ENCODE measurements around the gene MFSD6. TPM values are rescaled to one million over a fixed set of nuclear protein-coding genes. Genes with fewer than 3 reads are reported as not detected.

The MFSD6 gene
- total and polyA plus RNA-seq, 2 of the 8 experiments (the other 6 are each of a cell fraction or from before 2014, with no cell fraction given), result 1.8 to 5.1 TPM

GRCh38 chr2:190486037-190486623 lies 78.0 kb downstream of the MFSD6 start (continued):
- TF ChIP-seq TAF1 (IDR thresholded peaks at IDR 0.05; ENCODE audit: low read depth, low read length), result no peak
- TF ChIP-seq NANOG (IDR thresholded peaks at IDR 0.05; ENCODE audit: insufficient read depth, low read depth, low read length, poor library complexity, severe bottlenecking), result no peak
- TF ChIP-seq, protein P1, sequence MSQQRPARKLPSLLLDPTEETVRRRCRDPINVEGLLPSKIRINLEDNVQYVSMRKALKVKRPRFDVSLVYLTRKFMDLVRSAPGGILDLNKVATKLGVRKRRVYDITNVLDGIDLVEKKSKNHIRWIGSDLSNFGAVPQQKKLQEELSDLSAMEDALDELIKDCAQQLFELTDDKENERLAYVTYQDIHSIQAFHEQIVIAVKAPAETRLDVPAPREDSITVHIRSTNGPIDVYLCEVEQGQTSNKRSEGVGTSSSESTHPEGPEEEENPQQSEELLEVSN (IDR thresholded peaks at IDR 0.05), result no peak
- TF ChIP-seq GTF2F1 (IDR thresholded peaks at IDR 0.05; ENCODE audit: borderline replicate concordance, low read depth, low read length), result no peak
- no peak for TF ChIP-seq KDM4A (IDR thresholded peaks at IDR 0.05; ENCODE audit: low read depth, low read length, severe bottlenecking)
- TF ChIP-seq EP300 (IDR thresholded peaks at IDR 0.05; ENCODE audit: borderline replicate concordance in 1 of 2, low read depth in 2 of 2, low read length in 2 of 2), result no peak
- TF ChIP-seq HDAC6 (IDR thresholded peaks at IDR 0.05; ENCODE audit: low read depth, low read length), result no peak
- no peak for TF ChIP-seq PHF8 (conservative IDR thresholded peaks at IDR 0.05; ENCODE audit: low read depth, low read length)
